Measurements from ENCODE around the gene TMEM256. TPM values are rescaled to one million over a fixed set of nuclear protein-coding genes. Genes with fewer than 3 reads are reported as not detected.

The TMEM256 gene
- 109 TPM for total RNA-seq
- 152 TPM for polyA plus RNA-seq
- long read RNA-seq, donor 1, partial matches to known transcripts, result 0 of 3 reads
- long read RNA-seq, donor 1, other reads (novel, unspliced or antisense), result 0 of 3 reads
- long read RNA-seq, donor 2, result 0 reads
- long read RNA-seq, donor 3, transcript TMEM256-201 (4 exons, 486 nt), result major isoform, 83 of 125 reads
- long read RNA-seq, donor 3, partial matches to known transcripts, result 24 of 125 reads
- long read RNA-seq, donor 3, other reads (novel, unspliced or antisense), result 15 of 125 reads
- long read RNA-seq, donor 4, transcript TMEM256-201 (4 exons, 486 nt), result major isoform, 19 of 34 reads
- long read RNA-seq, donor 4, partial matches to known transcripts, result 12 of 34 reads
- long read RNA-seq, donor 4, other reads (novel, unspliced or antisense), result 0 of 34 reads
- long read RNA-seq, donor 5, transcript TMEM256-201 (4 exons, 486 nt), result major isoform, 84 of 125 reads
- long read RNA-seq, donor 5, partial matches to known transcripts, result 34 of 125 reads
- long read RNA-seq, donor 5, other reads (novel, unspliced or antisense), result 5 of 125 reads
- long read RNA-seq, donor 6, transcript TMEM256-201 (4 exons, 486 nt), result major isoform, 28 of 30 reads
- long read RNA-seq, donor 6, partial matches to known transcripts, result 0 of 30 reads
- long read RNA-seq, donor 6, other reads (novel, unspliced or antisense), result 0 of 30 reads
- long read RNA-seq, donor 7, transcript TMEM256-201 (4 exons, 486 nt), result major isoform, 35 of 38 reads
- long read RNA-seq, donor 7, partial matches to known transcripts, result 0 of 38 reads
- long read RNA-seq, donor 7, other reads (novel, unspliced or antisense), result 0 of 38 reads
- long read RNA-seq, donor 8, transcript TMEM256-201 (4 exons, 486 nt), result major isoform, 21 of 27 reads
- long read RNA-seq, donor 8, partial matches to known transcripts, result 6 of 27 reads
- long read RNA-seq, donor 8, other reads (novel, unspliced or antisense), result 0 of 27 reads
- long read RNA-seq, donor 9, transcript TMEM256-201 (4 exons, 486 nt), result major isoform, 35 of 36 reads
- long read RNA-seq, donor 9, partial matches to known transcripts, result 0 of 36 reads
- long read RNA-seq, donor 9, other reads (novel, unspliced or antisense), result 0 of 36 reads
- long read RNA-seq, donor 10, transcript TMEM256-201 (4 exons, 486 nt), result major isoform, 27 of 36 reads
- long read RNA-seq, donor 10, partial matches to known transcripts, result 7 of 36 reads
- long read RNA-seq, donor 10, other reads (novel, unspliced or antisense), result 0 of 36 reads

- H3K27ac ChIP-seq (ENCODE audit: low read depth in 1 of 2, low read length in 1 of 2), result peak within 1 kb of the TSS; percentile 74 to 89
- peaks cover 10 to 15% of the 10 kb centered on the region in 2 donors for H3K4me1 ChIP-seq (ENCODE audit: control insufficient read depth in 2 of 2, insufficient read depth in 2 of 2, low read length in 2 of 2)
- H3K4me3 ChIP-seq (ENCODE audit: low read length in 2 of 2), result peak within 1 kb of the TSS; percentile 81 to 87
- peaks cover 0 to 5% of the 10 kb centered on the region in 2 donors for H3K9me3 ChIP-seq (ENCODE audit: control insufficient read depth in 2 of 2, insufficient read depth in 1 of 2, low read length in 1 of 2)
- H3K36me3 ChIP-seq (ENCODE audit: control insufficient read depth in 2 of 2, insufficient read depth in 2 of 2, low read length in 1 of 2), result no peaks in the 10 kb centered on the region
- under 1% methylated on average over 49 of the region's 49 CpGs for WGBS
- peak; percentile 91 to 99 (median 96) for DNase-seq (ENCODE audit: low read depth in 6 of 9, low spot score in 9 of 9)
- peaks cover 37 to 48% of the 10 kb centered on the region in 2 donors for H3K27me3 ChIP-seq (ENCODE audit: control insufficient read depth in 2 of 2, insufficient read depth in 1 of 2, low read length in 1 of 2)
Measured at GRCh38 chr17:7403977-7404736, at the start of gene TMEM256. TSS of gene TMEM256 (minus strand) at chr17:7404097. CDS start at chr17:7404084, 13 bp downstream.

- Histone ChIP-seq H3K4me1 (ENCODE audit: control insufficient read depth in 2 of 2, insufficient read depth in 2 of 2, low read length in 2 of 2) (peaks cover 18 to 27% of the 10 kb centered on the region in 2 donors), H3K9me3 (ENCODE audit: control insufficient read depth in 2 of 2, insufficient read depth in 1 of 2, low read length in 1 of 2) (peaks cover 0 to 7% of the 10 kb centered on the region in 2 donors), H3K36me3 (ENCODE audit: control insufficient read depth in 2 of 2, insufficient read depth in 2 of 2, low read length in 1 of 2) (no peaks in the 10 kb centered on the region), H3K27me3 (ENCODE audit: control insufficient read depth in 2 of 2, insufficient read depth in 1 of 2, low read length in 1 of 2) (peaks cover 28 to 54% of the 10 kb centered on the region in 2 donors), H3K27ac (ENCODE audit: low read depth in 1 of 2, low read length in 1 of 2) (no peak overlapping the region), H3K4me3 (ENCODE audit: low read length in 2 of 2) (no peak overlapping the region)
- WGBS, result 94% methylated on average over 7 of the region's 7 CpGs
- DNase-seq (ENCODE audit: low read depth in 6 of 9, low spot score in 9 of 9), result no peak
Measured at GRCh38 chr17:7448461-7448860, 44.6 kb upstream of the TMEM256 start.

- 4% methylated on average over 16 of the region's 16 CpGs for WGBS
- Histone ChIP-seq H3K27me3 (ENCODE audit: control insufficient read depth in 2 of 2, insufficient read depth in 1 of 2, low read length in 1 of 2) (peaks cover 45 to 83% of the 10 kb centered on the region in 2 donors), H3K4me1 (ENCODE audit: control insufficient read depth in 2 of 2, insufficient read depth in 2 of 2, low read length in 2 of 2) (peaks cover 18 to 34% of the 10 kb centered on the region in 2 donors), H3K9me3 (ENCODE audit: control insufficient read depth in 2 of 2, insufficient read depth in 1 of 2, low read length in 1 of 2) (peaks cover 0 to 7% of the 10 kb centered on the region in 2 donors), H3K27ac (ENCODE audit: low read depth in 1 of 2, low read length in 1 of 2) (no peak overlapping the region), H3K36me3 (ENCODE audit: control insufficient read depth in 2 of 2, insufficient read depth in 2 of 2, low read length in 1 of 2) (no peaks in the 10 kb centered on the region), H3K4me3 (ENCODE audit: low read length in 2 of 2) (peak overlapping the region; percentile 1 to 45)
- peak in 1 of 9 donors; percentile 44 for DNase-seq (ENCODE audit: low read depth in 6 of 9, low spot score in 9 of 9)
Measured at GRCh38 chr17:7445619-7445968, 41.7 kb upstream of the TMEM256 start.

DNA sequence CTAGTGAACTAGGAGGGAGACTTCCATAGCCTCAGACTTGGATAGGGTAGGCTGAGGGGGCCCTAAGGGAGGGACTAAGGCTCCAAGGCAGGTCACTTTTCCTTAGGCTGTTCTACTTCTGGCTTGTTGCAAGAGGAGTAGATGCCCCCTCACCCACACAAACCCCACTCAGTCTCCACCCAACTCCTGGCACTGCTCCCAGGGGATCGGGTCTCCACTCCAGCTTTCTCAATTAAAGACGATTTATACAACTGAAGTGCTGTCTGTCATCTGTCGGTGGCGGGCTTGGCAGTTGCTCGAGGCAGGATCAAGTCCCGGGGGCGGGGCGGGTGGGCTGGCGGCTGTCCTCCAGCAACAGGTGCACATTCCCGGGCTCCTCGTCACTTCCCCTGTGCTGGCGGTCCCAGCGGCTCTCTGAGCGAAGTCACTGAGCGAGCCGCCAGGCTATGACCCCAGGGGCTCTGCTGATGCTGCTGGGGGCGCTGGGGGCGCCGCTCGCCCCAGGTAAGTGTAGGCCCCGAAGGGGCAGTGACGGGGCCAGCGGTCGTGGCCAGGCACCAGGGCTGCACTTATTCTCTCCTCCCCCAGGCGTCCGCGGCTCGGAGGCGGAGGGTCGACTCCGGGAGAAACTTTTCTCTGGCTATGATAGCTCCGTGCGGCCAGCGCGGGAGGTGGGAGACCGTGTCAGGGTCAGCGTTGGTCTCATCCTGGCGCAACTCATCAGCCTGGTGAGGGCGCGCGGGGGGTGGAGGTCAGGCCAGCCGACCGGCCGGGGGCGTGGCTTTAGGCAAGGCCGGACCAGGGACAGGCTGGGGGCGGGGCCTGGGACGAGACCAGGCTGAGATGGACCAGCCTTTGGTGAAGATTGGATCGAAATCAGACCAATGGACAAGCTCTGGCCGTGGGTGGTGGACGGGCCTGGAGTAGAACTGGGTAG is 41.1 kb upstream of the TMEM256 start, which contains the start of gene CHRNB1:
Gene CHRNB1 (plus strand): TSS at position 380 of the 937 bp plus-strand sequence. CDS start 67 bp downstream, at position 447.
- DNase-seq (ENCODE audit: low read depth in 6 of 9, low spot score in 9 of 9), result peak in 5 of 9 donors; percentile 47 to 77 (median 63)
- Histone ChIP-seq H3K9me3 (ENCODE audit: control insufficient read depth in 2 of 2, insufficient read depth in 1 of 2, low read length in 1 of 2) (peaks cover 0 to 7% of the 10 kb centered on the region in 2 donors), H3K27ac (ENCODE audit: low read depth in 1 of 2, low read length in 1 of 2) (no peak within 1 kb of the TSS), H3K36me3 (ENCODE audit: control insufficient read depth in 2 of 2, insufficient read depth in 2 of 2, low read length in 1 of 2) (no peaks in the 10 kb centered on the region), H3K4me3 (ENCODE audit: low read length in 2 of 2) (peak within 1 kb of the TSS; percentile 1 to 45), H3K4me1 (ENCODE audit: control insufficient read depth in 2 of 2, insufficient read depth in 2 of 2, low read length in 2 of 2) (peaks cover 20 to 41% of the 10 kb centered on the region in 2 donors), H3K27me3 (ENCODE audit: control insufficient read depth in 2 of 2, insufficient read depth in 1 of 2, low read length in 1 of 2) (peaks cover 51 to 89% of the 10 kb centered on the region in 2 donors)
- 2% methylated on average over 51 of the region's 51 CpGs for WGBS

GRCh38 chr17:7443499-7444485 is 39.9 kb upstream of the TMEM256 start:
- Histone ChIP-seq H3K9me3 (ENCODE audit: control insufficient read depth in 2 of 2, insufficient read depth in 1 of 2, low read length in 1 of 2) (peaks cover 0 to 7% of the 10 kb centered on the region in 2 donors), H3K4me1 (ENCODE audit: control insufficient read depth in 2 of 2, insufficient read depth in 2 of 2, low read length in 2 of 2) (peaks cover 24 to 51% of the 10 kb centered on the region in 2 donors)

GRCh38 chr17:7442142-7442541 is 38.2 kb upstream of the TMEM256 start:
- peaks cover 0 to 7% of the 10 kb centered on the region in 2 donors for H3K9me3 ChIP-seq (ENCODE audit: control insufficient read depth in 2 of 2, insufficient read depth in 1 of 2, low read length in 1 of 2)
- H3K4me1 ChIP-seq (ENCODE audit: control insufficient read depth in 2 of 2, insufficient read depth in 2 of 2, low read length in 2 of 2), result peaks cover 31 to 67% of the 10 kb centered on the region in 2 donors
- no peak overlapping the region for H3K4me3 ChIP-seq (ENCODE audit: low read length in 2 of 2)
- WGBS, result 93% methylated on average over 2 of the region's 2 CpGs
- no peak for DNase-seq (ENCODE audit: low read depth in 6 of 9, low spot score in 9 of 9)
- H3K27ac ChIP-seq (ENCODE audit: low read depth in 1 of 2, low read length in 1 of 2), result no peak overlapping the region
- no peaks in the 10 kb centered on the region for H3K36me3 ChIP-seq (ENCODE audit: control insufficient read depth in 2 of 2, insufficient read depth in 2 of 2, low read length in 1 of 2)
- H3K27me3 ChIP-seq (ENCODE audit: control insufficient read depth in 2 of 2, insufficient read depth in 1 of 2, low read length in 1 of 2), result peaks cover 72 to 100% of the 10 kb centered on the region in 2 donors

More at GRCh38 chr17:7443499-7444485, 39.9 kb upstream of the TMEM256 start:
- Histone ChIP-seq H3K4me3 (ENCODE audit: low read length in 2 of 2) (no peak overlapping the region), H3K27me3 (ENCODE audit: control insufficient read depth in 2 of 2, insufficient read depth in 1 of 2, low read length in 1 of 2) (peaks cover 63 to 98% of the 10 kb centered on the region in 2 donors), H3K27ac (ENCODE audit: low read depth in 1 of 2, low read length in 1 of 2) (peak overlapping the region in 1 of 2 donors; percentile 8), H3K36me3 (ENCODE audit: control insufficient read depth in 2 of 2, insufficient read depth in 2 of 2, low read length in 1 of 2) (no peaks in the 10 kb centered on the region)
- WGBS, result 81% methylated on average over 7 of the region's 7 CpGs
- no peak for DNase-seq (ENCODE audit: low read depth in 6 of 9, low spot score in 9 of 9)

- H3K27me3 ChIP-seq (ENCODE audit: control insufficient read depth in 2 of 2, insufficient read depth in 1 of 2, low read length in 1 of 2), result peaks cover 65 to 99% of the 10 kb centered on the region in 2 donors
- no peak for DNase-seq (ENCODE audit: low read depth in 6 of 9, low spot score in 9 of 9)
- 93% methylated on average over 7 of the region's 7 CpGs for WGBS
- H3K4me1 ChIP-seq (ENCODE audit: control insufficient read depth in 2 of 2, insufficient read depth in 2 of 2, low read length in 2 of 2), result peaks cover 40 to 70% of the 10 kb centered on the region in 2 donors
- H3K27ac ChIP-seq (ENCODE audit: low read depth in 1 of 2, low read length in 1 of 2), result no peak overlapping the region
- H3K36me3 ChIP-seq (ENCODE audit: control insufficient read depth in 2 of 2, insufficient read depth in 2 of 2, low read length in 1 of 2), result no peaks in the 10 kb centered on the region
- peaks cover 0 to 7% of the 10 kb centered on the region in 2 donors for H3K9me3 ChIP-seq (ENCODE audit: control insufficient read depth in 2 of 2, insufficient read depth in 1 of 2, low read length in 1 of 2)
- H3K4me3 ChIP-seq (ENCODE audit: low read length in 2 of 2), result no peak overlapping the region
Measured at GRCh38 chr17:7441266-7441665, 37.4 kb upstream of the TMEM256 start.
